Mesodermal cell (in vitro differentiated cells): Measurements from ENCODE around the gene TEX261.

ENCODE experiments used
- H3K27ac ChIP-seq: 2 replicates; pipeline ENCODE4 v1.7.0; 2013; ENCODE audit warnings: mild to moderate bottlenecking, low read depth, low read length, moderate library complexity; ENCODE audit not compliant: severe bottlenecking
- H3K36me3 ChIP-seq: 2 replicates; pipeline ENCODE4 v1.7.1; 2013; ENCODE audit warnings: mild to moderate bottlenecking, low read length, moderate library complexity; ENCODE audit not compliant: control insufficient read depth, insufficient read depth
- H3K4me1 ChIP-seq: one replicate; pipeline ENCODE4 v1.7.1; 2013; ENCODE audit warnings: mild to moderate bottlenecking, low read length; ENCODE audit not compliant: insufficient read depth, control insufficient read depth, poor library complexity, severe bottlenecking
- H3K4me3 ChIP-seq: 2 replicates; pipeline ENCODE4 v1.7.0; 2013; ENCODE audit warnings: low read length, control low read depth, mild to moderate bottlenecking; ENCODE audit not compliant: insufficient read depth, poor library complexity, severe bottlenecking; ENCODE audit errors: extremely low read depth
- H3K9me3 ChIP-seq: 2 replicates; pipeline ENCODE4 v1.7.1; 2013; ENCODE audit warnings: mild to moderate bottlenecking, low read length, moderate library complexity; ENCODE audit not compliant: control insufficient read depth
- WGBS, 2 experiments: methylation state at CpG; one replicate each; pipeline ENCODE4 v1.1.5; 2013; ENCODE audit warnings: missing lambda C conversion rate in 2 of 2; ENCODE audit not compliant: insufficient coverage in 2 of 2; 5-methylcytosine and 5-hydroxymethylcytosine counted together

TEX261 gene

DNA sequence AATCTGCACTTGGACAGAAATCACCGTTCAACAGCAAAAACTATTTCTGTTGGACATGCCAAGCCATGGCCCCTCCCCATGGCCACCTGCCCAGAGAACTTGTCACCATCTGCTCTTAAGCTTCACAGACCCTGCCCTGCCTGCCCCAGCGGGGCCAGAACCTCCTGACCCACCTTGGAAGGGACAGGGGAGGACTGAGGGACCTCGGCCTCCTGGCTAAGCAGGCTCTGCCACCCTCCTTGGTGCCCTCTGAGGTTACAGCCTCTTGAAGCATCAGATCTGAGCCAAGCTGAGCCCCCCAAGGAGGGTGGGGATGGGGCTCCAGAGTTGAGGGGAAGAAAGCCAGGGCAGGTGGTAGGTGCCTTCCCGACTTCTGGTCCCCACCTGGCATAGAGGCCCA lies 6.5 kb downstream of the TEX261 start:
- Histone ChIP-seq H3K27ac (no peak overlapping the region), H3K4me3 (no peak overlapping the region), H3K36me3 (peaks cover 62% of the 10 kb centered on the region), H3K9me3 (no peaks in the 10 kb centered on the region), H3K4me1 (no peaks in the 10 kb centered on the region)
- 83 to 95% methylated on average over 2 of the region's 4 CpGs for WGBS, 2 experiments

DNA sequence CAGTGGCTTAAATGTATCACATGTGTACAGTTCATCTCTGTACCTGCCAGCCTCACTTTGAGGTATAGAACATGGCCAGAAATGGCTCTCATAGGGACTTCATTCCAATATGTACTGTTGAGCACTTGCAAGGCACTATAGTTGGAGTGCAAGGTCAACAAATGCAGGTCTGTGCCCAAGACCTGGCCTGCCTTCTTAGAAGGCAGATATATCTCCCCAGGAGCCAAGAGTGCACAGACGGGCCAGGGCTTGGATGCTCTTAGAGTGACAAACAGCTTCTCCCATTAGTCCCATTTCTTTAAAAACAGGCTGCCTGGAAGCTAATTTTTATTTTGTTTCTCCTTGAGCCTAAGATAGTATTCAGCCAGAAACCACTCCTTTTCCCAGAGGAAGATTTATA lies 7.3 kb downstream of the TEX261 start:
- WGBS, 2 experiments: 0% methylated on average over 1 of the region's 1 CpG
- H3K36me3 ChIP-seq: peaks cover 58% of the 10 kb centered on the region
- no peaks in the 10 kb centered on the region for H3K4me1 ChIP-seq
- H3K9me3 ChIP-seq: no peaks in the 10 kb centered on the region
- no peak overlapping the region for H3K4me3 ChIP-seq
- no peak overlapping the region for H3K27ac ChIP-seq

DNA sequence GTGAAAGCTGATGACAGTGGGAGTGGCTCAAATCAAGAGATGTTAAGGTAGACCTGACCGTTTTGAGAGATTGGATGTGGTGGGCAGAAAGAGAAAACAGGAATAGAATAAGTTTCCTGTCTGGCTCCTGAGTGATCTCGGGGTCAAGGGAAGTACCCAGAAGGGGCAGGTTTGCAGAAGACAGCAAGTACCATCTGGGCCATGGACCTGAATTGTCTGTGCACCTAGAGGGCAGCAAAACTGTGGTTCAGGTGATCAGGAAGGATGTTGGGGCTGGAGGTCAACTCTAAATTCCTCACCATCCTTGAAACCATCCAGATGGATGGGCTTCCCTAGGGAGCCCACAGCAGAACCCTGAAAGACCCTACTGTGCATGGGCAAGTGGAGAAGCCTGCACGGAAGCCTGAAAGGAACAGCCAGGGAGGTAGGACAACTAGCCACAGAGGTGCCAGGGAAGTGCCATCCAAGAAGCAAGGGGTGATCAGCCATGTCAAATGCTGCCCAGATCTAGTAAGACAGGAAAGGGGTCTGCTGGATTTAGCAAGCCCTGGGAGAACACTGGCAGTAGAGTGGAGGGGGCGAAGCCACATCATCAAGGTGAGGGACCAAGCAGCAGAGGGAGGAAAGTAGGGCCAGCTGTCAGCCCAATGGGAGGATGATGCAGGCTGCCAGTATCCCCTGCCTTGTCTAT lies 8.0 kb downstream of the TEX261 start:
- WGBS, 2 experiments: 93 to 96% methylated on average over 4 of the region's 4 CpGs
- peaks cover 55% of the 10 kb centered on the region for H3K36me3 ChIP-seq
- H3K4me3 ChIP-seq: no peak overlapping the region
- no peaks in the 10 kb centered on the region for H3K4me1 ChIP-seq
- no peaks in the 10 kb centered on the region for H3K9me3 ChIP-seq
- H3K27ac ChIP-seq: no peak overlapping the region

DNA sequence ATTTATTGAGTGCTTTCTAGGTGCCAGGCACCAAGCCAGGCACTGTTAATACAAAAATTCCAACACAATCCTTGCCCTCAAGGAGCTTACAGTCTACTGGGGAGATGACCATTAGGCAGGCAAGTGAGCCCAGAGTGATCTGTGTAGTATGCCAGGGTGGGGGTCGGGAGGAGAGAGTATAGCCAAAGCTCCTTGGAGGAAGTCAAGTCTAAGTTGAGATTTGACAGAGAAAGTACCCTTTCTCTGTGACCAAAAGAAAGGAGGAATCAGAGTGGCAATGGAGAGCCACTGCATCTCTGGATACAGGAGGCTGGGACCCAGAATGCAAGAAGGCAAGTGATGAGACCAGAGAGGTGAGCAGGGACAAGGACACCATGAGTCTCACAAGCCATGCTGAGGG lies 8.7 kb downstream of the TEX261 start:
- Histone ChIP-seq H3K36me3 (peaks cover 51% of the 10 kb centered on the region), H3K27ac (no peak overlapping the region), H3K9me3 (no peaks in the 10 kb centered on the region), H3K4me1 (no peaks in the 10 kb centered on the region), H3K4me3 (no peak overlapping the region)
- WGBS, 2 experiments: 100% methylated on average over 1 of the region's 1 CpG

DNA sequence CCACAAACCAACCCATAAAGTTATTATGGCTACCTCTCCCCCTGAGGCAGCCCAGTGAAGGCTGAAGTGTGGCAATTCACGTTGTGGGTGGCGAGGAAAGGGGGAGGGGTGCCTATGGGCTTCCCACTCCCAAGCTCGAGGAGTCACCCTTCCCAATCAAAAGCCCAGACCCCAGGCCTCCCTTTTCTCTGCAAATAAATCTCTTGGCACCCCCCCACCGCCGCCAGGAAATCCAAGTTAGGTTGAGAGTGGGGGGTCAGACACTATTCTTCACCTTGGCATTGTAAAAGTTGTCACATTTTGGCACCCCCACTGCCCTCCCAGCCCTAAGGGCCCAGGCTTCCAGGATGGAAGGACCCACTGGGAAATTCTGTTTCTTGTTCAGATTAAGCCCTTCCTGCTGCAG lies 9.4 kb downstream of the TEX261 start:
- Histone ChIP-seq H3K27ac (no peak overlapping the region), H3K9me3 (no peaks in the 10 kb centered on the region), H3K4me1 (no peaks in the 10 kb centered on the region), H3K4me3 (no peak overlapping the region), H3K36me3 (peaks cover 46% of the 10 kb centered on the region)
- WGBS, 2 experiments: no CpG with 5 or more reads among the region's 5 CpGs

DNA sequence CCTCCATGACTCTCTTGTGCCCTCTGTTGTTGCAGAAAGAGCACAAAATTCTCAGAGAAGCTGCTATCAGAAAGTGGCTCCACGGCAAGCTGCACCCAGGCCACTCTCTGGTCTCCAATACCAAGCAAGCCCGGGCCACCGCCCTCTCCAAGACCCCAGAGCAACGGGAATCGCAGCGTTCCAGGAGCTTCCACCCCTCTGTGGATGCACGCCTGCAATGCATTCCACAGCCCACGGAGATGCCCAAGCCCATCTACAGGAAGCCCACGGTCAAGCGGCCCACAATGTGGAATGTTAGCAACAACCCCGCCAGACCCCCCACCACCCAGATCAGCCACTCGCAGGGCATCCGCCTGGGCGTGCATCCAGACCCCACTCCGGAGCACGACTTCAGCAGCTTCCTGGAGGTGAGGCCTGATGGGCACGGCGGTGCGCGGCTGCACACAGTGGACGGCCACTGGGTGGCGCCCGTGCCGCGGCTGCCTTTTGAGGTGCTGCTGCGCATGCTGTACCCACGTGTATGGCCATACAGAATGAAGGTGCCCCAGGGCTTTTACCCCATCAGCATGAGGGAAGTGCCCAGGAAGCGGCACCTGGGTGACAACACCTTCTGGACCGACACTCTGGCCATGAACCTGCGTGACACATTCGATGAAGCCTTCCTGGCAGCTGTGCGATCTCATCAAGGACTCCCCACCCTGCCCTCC lies 9.9 kb downstream of the TEX261 start:
- Histone ChIP-seq H3K36me3 (peaks cover 40% of the 10 kb centered on the region), H3K4me3 (no peak overlapping the region), H3K4me1 (no peaks in the 10 kb centered on the region), H3K27ac (no peak overlapping the region), H3K9me3 (no peaks in the 10 kb centered on the region)
- WGBS, 2 experiments: 36 to 41% methylated on average over 27 to 30 of the region's 32 CpGs

DNA sequence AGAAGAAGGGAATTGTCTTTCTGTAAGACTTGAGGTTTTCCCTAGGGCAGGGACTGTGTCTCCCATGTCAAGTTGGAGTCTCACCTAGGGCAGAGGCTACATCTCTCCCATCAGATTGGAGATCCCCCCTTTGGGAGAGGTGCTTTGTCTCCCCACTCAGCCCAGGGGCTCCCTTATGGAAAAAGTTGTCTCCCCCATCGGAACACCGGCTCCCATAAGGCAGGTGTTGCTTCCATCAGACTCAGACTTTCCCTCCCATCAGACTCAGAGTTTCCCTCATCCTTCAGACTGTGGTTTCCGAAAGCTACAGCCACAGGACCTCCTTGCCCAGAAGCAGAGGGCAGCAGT lies 10.5 kb downstream of the TEX261 start:
- Histone ChIP-seq H3K9me3 (no peaks in the 10 kb centered on the region), H3K4me3 (no peak overlapping the region), H3K27ac (no peak overlapping the region), H3K36me3 (peaks cover 35% of the 10 kb centered on the region), H3K4me1 (no peaks in the 10 kb centered on the region)
- WGBS, 2 experiments: 75 to 96% methylated on average over 1 to 3 of the region's 3 CpGs

DNA sequence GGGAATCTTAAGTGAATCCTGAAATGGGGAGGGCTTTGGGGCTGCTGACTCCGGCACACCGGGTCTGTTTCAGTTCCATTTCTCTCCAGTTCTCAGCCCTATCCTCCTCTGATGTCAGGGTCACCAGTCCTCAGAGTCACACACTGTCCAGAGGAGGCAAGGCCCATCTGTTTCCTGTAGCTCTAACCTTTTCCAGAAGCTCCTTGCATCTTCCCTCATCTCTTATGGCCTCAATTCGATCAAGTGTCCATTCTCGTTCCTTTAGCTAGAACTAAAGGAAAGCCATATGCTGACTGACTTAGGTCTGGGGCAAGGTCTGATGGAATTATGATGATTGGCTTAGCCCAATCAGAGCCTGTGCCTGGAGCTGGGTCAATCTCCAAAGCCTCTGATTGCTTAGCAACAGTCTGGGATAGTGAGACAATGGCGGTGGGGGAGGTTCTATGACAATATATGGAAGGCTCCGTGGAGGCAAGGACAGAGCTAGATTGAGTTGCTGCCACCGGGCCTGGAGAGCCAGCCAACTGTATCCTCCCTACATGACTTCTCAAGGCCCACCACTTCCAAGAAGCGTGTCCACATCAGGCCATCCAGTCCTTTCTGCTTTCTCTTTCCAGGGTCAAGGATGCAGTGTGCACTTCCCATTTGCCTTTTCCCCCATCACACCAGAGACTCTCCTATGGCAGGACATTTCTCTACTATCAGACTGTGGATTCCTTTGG lies 11.0 kb downstream of the TEX261 start:
- Histone ChIP-seq H3K9me3 (no peaks in the 10 kb centered on the region), H3K4me1 (no peaks in the 10 kb centered on the region), H3K4me3 (no peak overlapping the region), H3K36me3 (peaks cover 30% of the 10 kb centered on the region), H3K27ac (no peak overlapping the region)
- 79 to 95% methylated on average over 6 of the region's 8 CpGs for WGBS, 2 experiments

GRCh38 chr2:70982971-70983370 lies 11.7 kb downstream of the TEX261 start:
- Histone ChIP-seq H3K4me1 (no peaks in the 10 kb centered on the region), H3K9me3 (no peaks in the 10 kb centered on the region), H3K27ac (no peak overlapping the region), H3K36me3 (peaks cover 23% of the 10 kb centered on the region), H3K4me3 (no peak overlapping the region)
- 90 to 96% methylated on average over 3 of the region's 3 CpGs for WGBS, 2 experiments

DNA sequence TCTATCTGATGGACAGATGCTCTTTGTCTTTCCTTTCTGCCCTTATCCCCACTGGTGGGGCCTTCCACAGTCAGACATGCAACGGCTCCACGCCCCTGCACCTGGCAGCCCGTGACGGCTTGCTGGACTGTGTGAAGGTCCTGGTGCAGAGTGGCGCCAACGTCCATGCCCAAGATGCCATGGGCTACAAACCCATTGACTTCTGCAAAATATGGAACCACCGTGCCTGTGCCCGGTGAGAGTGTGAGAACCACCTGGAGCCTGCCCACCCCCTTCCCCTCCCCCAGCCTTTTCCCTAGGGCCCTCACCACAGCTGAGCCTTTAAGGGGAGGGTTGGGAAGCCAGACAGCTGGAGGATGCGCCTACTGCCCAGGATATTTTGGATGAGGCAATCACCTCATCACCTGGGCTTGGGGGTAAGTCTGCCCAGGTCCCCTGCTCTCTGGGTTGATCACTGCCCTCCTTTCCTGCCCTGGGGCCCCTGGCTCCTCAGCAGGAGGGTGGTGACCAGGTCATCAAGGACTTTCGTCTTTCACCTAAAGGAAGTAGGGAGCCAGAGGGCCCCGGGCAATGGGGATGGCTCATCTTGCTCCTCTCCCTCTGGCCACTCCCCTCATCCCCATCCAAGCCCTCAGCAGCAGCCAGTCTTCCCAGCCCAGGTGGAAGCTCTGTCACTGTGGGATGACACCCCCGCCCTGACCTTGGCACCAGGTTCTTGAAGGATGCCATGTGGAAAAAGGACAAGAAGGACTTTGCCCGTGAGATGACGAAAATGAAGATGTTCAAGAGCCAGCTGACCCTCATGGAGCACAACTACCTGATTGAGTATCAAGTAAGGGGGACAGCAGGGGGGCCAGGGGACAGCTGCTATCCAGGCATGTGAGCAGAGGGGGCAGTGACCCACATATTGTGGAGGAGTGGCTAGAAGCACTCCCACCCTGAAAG lies 12.5 kb downstream of the TEX261 start:
- Histone ChIP-seq H3K9me3 (no peaks in the 10 kb centered on the region), H3K36me3 (peaks cover 16% of the 10 kb centered on the region), H3K4me1 (peaks cover 5% of the 10 kb centered on the region), H3K27ac (no peak overlapping the region), H3K4me3 (no peak overlapping the region)
- WGBS, 2 experiments: 90 to 92% methylated on average over 10 of the region's 14 CpGs
